ENCODE results near the gene DHH. TPM values are rescaled to one million over a fixed set of nuclear protein-coding genes. Genes with fewer than 3 reads are reported as not detected.

The DHH gene
- total RNA-seq, 1 donor from 2014 or later: 0.46 TPM

DNA sequence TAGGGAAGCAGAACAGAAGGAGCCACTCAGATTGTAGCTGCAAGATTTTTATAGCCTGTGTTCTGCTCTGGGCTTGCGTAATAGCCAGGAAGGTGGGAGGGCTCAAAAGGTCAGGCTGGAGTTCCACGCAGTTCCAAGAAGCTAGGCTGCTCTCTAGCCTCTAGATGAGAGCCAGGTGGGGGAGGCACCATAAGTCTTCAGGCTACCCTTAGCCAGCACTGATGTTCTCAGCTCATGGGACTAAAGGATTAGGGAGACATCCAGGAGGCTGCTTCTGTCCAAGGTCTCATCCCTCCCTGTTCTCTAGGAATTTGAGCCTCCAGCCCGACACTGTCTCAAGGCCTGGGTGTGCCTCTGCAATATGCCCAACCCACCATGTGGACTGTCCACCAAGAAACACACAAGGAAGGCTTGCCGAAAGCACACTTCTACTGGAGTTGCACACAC, 14.4 kb upstream of the DHH start:
- Mint-ChIP-seq H3K9me3 (ENCODE audit: unreplicated experiment) (no peaks in the 10 kb centered on the region), H3K27ac (ENCODE audit: unreplicated experiment) (peak overlapping the region; percentile 72), H3K4me3 (ENCODE audit: unreplicated experiment) (peak overlapping the region; percentile 99), H3K36me3 (ENCODE audit: low read depth, unreplicated experiment) (peaks cover 12% of the 10 kb centered on the region), H3K4me1 (ENCODE audit: unreplicated experiment) (peaks cover 47% of the 10 kb centered on the region), H3K27me3 (ENCODE audit: unreplicated experiment) (peaks cover 14% of the 10 kb centered on the region)
- DNase-seq (ENCODE audit: low spot score): no peak
- TF ChIP-seq, protein P1, sequence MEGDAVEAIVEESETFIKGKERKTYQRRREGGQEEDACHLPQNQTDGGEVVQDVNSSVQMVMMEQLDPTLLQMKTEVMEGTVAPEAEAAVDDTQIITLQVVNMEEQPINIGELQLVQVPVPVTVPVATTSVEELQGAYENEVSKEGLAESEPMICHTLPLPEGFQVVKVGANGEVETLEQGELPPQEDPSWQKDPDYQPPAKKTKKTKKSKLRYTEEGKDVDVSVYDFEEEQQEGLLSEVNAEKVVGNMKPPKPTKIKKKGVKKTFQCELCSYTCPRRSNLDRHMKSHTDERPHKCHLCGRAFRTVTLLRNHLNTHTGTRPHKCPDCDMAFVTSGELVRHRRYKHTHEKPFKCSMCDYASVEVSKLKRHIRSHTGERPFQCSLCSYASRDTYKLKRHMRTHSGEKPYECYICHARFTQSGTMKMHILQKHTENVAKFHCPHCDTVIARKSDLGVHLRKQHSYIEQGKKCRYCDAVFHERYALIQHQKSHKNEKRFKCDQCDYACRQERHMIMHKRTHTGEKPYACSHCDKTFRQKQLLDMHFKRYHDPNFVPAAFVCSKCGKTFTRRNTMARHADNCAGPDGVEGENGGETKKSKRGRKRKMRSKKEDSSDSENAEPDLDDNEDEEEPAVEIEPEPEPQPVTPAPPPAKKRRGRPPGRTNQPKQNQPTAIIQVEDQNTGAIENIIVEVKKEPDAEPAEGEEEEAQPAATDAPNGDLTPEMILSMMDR (IDR thresholded peaks at IDR 0.05; ENCODE audit: unreplicated experiment): no peak

DNA sequence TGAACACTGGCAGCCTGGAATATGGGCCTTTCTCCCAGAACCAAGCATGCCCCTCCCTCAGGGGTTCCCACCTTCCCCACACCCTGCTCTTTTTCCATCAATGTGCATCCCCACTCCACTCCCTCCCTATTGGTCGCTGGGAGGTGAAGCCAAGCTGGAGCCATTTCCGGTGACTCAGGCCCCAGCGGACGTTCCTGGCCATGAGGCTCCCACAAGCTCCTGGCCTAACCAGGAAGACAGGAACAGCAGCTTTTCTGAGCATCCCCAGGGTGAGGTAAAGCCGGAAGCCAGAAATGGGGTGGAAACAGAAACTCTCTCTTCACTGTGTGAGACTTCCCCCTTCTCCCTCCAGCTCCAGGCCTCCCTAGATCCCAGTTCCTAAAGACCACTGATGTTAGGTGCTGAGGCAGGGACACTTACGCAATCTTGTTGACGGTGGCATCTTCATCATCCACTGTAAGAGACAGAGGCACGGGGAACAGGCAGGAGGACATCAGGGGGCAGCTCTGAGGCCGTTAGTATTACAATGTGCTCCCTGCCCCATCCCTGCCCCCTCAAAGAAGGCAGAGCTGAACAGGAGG, 11.0 kb upstream of the DHH start:
- H3K4me1 Mint-ChIP-seq (ENCODE audit: unreplicated experiment): peaks cover 55% of the 10 kb centered on the region
- peaks cover 36% of the 10 kb centered on the region for H3K36me3 Mint-ChIP-seq (ENCODE audit: low read depth, unreplicated experiment)
- no peak overlapping the region for H3K4me3 Mint-ChIP-seq (ENCODE audit: unreplicated experiment)
- peak overlapping the region; percentile 70 for H3K27ac Mint-ChIP-seq (ENCODE audit: unreplicated experiment)
- H3K9me3 Mint-ChIP-seq (ENCODE audit: unreplicated experiment): no peaks in the 10 kb centered on the region
- H3K27me3 Mint-ChIP-seq (ENCODE audit: unreplicated experiment): peaks cover 18% of the 10 kb centered on the region
- no peak for DNase-seq (ENCODE audit: low spot score)
- TF ChIP-seq, protein P1 (IDR thresholded peaks at IDR 0.05; ENCODE audit: unreplicated experiment): no peak

DNA sequence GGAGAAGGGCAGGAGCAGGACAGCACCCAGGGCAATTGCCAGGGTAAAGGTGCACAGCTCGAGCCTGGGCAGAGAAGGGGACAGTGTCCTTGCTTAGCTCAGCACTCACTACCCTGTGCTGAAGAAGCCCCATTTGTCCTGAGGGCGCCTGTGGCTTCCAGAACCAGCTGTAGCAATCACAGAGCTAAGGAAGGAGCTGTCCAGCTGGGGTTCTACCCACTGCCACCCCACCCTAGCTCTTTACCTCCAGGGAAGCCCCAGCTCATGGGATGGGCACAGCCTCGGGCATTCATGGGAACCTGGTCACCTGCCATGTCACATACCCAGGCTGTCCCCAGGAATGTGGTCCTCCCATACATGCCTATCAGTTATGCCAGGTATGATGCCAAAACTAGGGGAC, 10.2 kb upstream of the DHH start:
- Mint-ChIP-seq H3K27ac (ENCODE audit: unreplicated experiment) (peak overlapping the region; percentile 90), H3K9me3 (ENCODE audit: unreplicated experiment) (no peaks in the 10 kb centered on the region), H3K4me1 (ENCODE audit: unreplicated experiment) (peaks cover 54% of the 10 kb centered on the region), H3K4me3 (ENCODE audit: unreplicated experiment) (peak overlapping the region; percentile 68), H3K36me3 (ENCODE audit: low read depth, unreplicated experiment) (peaks cover 43% of the 10 kb centered on the region), H3K27me3 (ENCODE audit: unreplicated experiment) (peaks cover 19% of the 10 kb centered on the region)
- TF ChIP-seq, protein P1 (IDR thresholded peaks at IDR 0.05; ENCODE audit: unreplicated experiment): no peak
- no peak for DNase-seq (ENCODE audit: low spot score)

DNA sequence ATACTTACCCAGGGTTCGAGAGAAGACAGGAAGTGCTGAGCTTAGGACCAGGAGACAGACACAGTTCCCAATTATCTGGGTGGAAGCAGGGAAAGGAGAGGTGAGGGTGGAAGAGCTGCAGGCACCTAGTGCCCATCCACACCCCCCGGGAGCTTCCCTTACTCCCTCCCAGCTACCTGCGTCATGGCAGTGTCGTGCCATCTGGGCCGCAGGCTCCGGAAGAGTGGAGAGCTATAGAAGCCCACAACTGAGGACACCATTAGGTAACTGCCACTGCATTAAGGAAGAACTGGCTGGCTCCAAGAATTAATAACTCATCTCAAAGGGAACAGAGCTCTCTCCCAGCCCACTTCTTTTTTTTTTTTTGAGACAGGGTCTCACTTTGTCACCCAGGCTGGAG, 5.8 kb upstream of the DHH start:
- DNase-seq (ENCODE audit: low spot score): no peak
- Mint-ChIP-seq H3K9me3 (ENCODE audit: unreplicated experiment) (no peaks in the 10 kb centered on the region), H3K4me3 (ENCODE audit: unreplicated experiment) (peak overlapping the region; percentile 67), H3K27me3 (ENCODE audit: unreplicated experiment) (peaks cover 12% of the 10 kb centered on the region), H3K27ac (ENCODE audit: unreplicated experiment) (no peak overlapping the region), H3K36me3 (ENCODE audit: low read depth, unreplicated experiment) (peaks cover 62% of the 10 kb centered on the region), H3K4me1 (ENCODE audit: unreplicated experiment) (peaks cover 21% of the 10 kb centered on the region)
- TF ChIP-seq, protein P1 (IDR thresholded peaks at IDR 0.05; ENCODE audit: unreplicated experiment): no peak

DNA sequence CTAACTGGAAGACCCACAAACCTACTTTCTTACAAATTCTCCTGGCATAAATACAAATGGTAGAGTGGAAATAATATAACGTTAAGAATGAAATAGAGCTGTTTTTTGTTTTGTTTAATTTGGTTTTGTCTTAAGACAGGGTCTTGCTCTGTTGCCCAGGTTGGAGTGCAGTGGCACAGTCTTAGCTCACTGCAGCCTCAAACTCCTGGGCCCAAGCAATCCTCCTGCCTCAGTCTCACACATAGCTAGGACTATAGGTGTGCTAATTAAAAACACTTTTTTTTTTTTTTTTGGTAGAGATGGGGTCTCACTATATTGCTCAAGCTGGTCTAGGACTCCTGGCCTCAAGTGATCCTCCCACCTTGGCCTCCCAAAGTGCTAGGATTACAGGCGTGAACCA, 4.1 kb upstream of the DHH start:
- H3K27ac Mint-ChIP-seq (ENCODE audit: unreplicated experiment): no peak overlapping the region

More for the DNA sequence above, 4.1 kb upstream of the DHH start:
- H3K4me1 Mint-ChIP-seq (ENCODE audit: unreplicated experiment): peaks cover 20% of the 10 kb centered on the region
- peak overlapping the region; percentile 60 for H3K4me3 Mint-ChIP-seq (ENCODE audit: unreplicated experiment)
- DNase-seq (ENCODE audit: low spot score): no peak
- TF ChIP-seq, protein P1 (IDR thresholded peaks at IDR 0.05; ENCODE audit: unreplicated experiment): no peak
- no peaks in the 10 kb centered on the region for H3K9me3 Mint-ChIP-seq (ENCODE audit: unreplicated experiment)
- H3K27me3 Mint-ChIP-seq (ENCODE audit: unreplicated experiment): peaks cover 18% of the 10 kb centered on the region
- peaks cover 56% of the 10 kb centered on the region for H3K36me3 Mint-ChIP-seq (ENCODE audit: low read depth, unreplicated experiment)

All from endothelial cell (in vitro differentiated cells).